Measurements from ENCODE around the gene CD46.

Gene CD46

GRCh38 chr1:207830788-207831187, 78.9 kb downstream of the CD46 start:
- no peak for DNase-seq

- DNase-seq, result no peak
These were observed 79.9 kb downstream of the CD46 start for GRCh38 chr1:207831517-207832327.

DNA sequence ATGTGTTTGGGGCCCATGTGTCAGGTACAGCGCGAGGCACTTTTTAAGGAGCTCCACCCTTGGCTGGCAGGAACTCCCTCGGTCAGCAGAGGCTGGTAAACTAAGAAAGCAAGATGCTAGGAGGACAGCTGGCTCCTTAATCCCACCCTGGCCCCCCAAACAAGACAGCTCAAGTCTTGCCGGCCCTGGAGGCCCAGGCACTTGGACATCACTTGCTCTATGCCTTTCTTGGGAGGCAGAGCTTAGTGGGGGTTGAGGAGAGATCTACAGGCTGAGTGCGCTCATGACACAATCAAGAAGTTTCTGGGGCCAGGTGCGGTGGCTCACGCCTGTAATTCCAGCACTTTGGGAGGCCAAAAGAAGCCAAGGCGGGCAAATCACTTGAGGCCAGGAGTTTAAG, 80.9 kb downstream of the CD46 start:
- no peak for DNase-seq

- no peak for DNase-seq
These were observed 81.5 kb downstream of the CD46 start for GRCh38 chr1:207833381-207833780.

DNA sequence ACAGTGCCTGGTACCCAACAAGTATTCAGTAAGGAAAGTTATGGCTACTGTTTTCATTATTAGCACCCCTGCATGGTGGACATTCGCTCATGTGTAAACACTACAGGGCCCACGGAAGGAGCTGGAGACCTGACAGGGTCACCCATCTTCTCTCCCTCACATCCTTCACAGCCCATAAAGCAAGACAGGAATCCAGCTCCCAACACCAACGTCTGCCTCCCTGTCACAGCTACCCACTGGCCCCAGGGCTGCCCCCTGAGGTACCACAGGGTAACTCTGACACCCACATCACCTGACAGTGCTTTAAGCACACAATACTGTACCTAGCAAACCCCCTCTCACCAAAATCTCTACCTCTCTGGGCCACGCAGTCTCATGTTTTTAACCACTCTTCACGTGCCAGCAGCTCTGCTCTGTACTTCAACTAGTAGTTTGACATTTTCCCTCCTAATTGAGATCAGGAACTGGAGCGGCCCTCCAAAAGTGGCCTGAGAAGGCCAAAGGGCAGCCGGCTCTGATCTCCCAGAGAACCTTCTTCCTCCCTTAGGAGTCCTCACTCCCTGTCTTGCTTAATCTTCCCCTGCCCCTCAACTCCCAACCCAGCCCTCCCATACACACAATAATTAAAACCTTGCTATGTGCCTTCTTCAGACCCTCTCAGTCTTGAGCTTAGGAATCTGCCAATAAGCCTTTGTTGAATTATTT, 82.3 kb downstream of the CD46 start:
- no peak for DNase-seq

DNA sequence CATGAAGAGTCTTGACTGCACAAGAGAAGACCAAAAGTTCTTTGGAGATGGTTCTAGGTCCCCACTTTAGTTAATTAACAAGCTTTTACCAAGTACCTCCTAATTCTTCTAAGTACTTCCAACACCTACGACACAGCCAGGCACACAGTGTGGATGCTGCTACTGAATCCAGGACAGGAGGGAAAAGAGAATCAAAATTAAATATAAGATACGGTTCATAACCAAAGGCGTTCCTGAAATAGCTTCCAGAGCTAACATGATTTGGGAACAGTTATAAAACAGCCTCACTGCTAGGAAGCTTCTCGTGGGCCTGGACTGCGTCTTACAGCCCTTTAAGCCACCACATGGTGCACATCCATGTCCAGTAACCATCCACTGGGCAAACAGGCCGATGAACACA, 84.1 kb downstream of the CD46 start:
- DNase-seq, result no peak

DNA sequence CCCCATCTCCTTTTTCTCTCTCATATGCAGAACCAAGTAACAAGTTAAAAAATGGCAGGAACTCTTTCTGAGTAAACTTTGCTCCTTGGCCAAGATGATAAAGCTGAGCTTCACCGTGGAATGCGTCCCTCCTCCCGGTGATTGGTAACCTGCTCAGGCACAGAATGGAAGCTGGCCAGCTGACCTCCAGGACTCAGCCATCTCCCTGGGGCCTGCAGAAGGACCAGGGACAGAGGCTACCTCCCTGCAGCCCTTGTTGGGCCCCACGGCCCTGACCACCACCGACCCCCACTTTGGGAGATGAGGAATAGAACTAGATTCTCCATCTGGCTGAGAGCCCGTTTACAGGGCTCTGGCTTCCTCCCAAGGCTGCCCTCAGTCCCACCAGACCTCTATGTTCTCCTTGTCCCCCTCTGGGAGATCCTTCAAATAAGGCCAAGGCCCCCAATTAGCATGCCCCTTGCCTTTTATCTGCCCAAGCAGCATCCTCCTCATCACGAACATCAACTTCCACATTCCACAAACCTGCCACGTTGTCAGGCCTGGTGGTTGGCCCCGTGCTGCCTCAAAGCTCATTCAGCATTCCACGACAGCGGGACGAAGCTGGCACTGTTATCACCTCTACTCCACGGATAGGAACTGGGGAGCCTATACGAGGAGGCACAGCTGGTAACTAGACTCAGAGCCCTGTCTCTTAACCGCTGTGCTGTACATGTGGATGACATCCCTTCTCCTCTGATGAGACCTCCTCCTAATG, 84.9 kb downstream of the CD46 start:
- no peak for DNase-seq

GRCh38 chr1:207837673-207838072, 85.8 kb downstream of the CD46 start:
- no peak for DNase-seq

- DNase-seq, result no peak
These were observed 86.6 kb downstream of the CD46 start for GRCh38 chr1:207838156-207839082.

GRCh38 chr1:207839083-207839413, 87.2 kb downstream of the CD46 start:
- no peak for DNase-seq

GRCh38 chr1:207840380-207840779, 88.5 kb downstream of the CD46 start:
- DNase-seq, result no peak

- DNase-seq, result no peak
These were observed 89.4 kb downstream of the CD46 start for GRCh38 chr1:207841293-207841692.

- DNase-seq, result no peak
These were observed 90.0 kb downstream of the CD46 start for GRCh38 chr1:207841901-207842300.

- DNase-seq, result no peak
These were observed 90.7 kb downstream of the CD46 start for GRCh38 chr1:207842506-207842905.

GRCh38 chr1:207844371-207844770, 92.5 kb downstream of the CD46 start:
- no peak for DNase-seq

Measured in NCI-H2171 (cell line).